ENCODE measurements around the gene EPB41L2. TPM values are rescaled to one million over a fixed set of nuclear protein-coding genes. Genes with fewer than 3 reads are reported as not detected.
"Not testable (repeated sequence)": the region's sequence is repeated elsewhere in the genome, so short reads cannot be mapped to it uniquely, and the experiment has no call there.

The EPB41L2 gene
- total RNA-seq, 1 donor from 2014 or later = 61.6 TPM

DNA sequence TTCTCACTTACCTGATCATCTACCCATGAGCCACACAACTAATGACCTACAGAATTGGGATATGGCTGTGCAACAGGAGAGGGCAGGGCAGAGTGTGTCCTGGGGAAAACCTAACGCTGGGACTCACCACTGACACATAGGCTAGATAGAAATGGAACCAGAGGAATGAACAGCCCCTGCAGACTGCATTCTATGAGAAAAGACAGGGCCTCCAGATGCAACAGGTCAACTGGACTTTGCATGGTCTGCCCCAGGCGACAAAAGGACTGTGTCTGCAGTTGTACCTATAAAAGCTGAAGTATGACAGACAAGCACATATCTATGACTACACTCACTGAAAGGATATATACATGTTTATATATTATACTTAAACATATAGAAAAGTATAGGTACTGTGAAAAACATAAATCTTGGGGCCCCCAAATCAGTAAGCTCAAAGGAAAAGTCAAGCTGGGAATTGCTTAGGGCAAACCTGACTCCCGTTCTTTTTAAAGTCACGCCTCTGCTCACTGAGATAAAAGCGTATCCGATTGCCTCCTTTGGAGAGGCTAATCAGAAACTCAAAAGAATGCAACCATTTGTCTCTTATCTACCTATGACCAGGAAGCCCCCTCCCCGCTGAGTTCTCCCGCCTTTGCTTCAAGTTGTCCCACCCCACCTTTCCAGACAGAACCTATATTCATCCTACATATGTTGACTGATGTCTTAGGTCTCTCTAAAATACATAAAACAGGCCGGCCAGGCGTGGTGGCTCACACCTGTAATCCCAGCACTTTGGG lies 68.5 kb downstream of the EPB41L2 start:
- H3K4me3 Mint-ChIP-seq (ENCODE audit: low read depth) = no peak overlapping the region
- TF ChIP-seq, protein P1, sequence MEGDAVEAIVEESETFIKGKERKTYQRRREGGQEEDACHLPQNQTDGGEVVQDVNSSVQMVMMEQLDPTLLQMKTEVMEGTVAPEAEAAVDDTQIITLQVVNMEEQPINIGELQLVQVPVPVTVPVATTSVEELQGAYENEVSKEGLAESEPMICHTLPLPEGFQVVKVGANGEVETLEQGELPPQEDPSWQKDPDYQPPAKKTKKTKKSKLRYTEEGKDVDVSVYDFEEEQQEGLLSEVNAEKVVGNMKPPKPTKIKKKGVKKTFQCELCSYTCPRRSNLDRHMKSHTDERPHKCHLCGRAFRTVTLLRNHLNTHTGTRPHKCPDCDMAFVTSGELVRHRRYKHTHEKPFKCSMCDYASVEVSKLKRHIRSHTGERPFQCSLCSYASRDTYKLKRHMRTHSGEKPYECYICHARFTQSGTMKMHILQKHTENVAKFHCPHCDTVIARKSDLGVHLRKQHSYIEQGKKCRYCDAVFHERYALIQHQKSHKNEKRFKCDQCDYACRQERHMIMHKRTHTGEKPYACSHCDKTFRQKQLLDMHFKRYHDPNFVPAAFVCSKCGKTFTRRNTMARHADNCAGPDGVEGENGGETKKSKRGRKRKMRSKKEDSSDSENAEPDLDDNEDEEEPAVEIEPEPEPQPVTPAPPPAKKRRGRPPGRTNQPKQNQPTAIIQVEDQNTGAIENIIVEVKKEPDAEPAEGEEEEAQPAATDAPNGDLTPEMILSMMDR (IDR thresholded peaks at IDR 0.05; ENCODE audit: unreplicated experiment) = no peak
- H3K9me3 Mint-ChIP-seq (ENCODE audit: low read depth) = peaks cover 3% of the 10 kb centered on the region
- H3K4me1 Mint-ChIP-seq (ENCODE audit: low read depth) = peaks cover 38% of the 10 kb centered on the region
- peaks cover 38% of the 10 kb centered on the region for H3K27me3 Mint-ChIP-seq
- DNase-seq (ENCODE audit: low spot score, unreplicated experiment) = no peak
- no peak overlapping the region for H3K27ac Mint-ChIP-seq
- peaks cover 2% of the 10 kb centered on the region for H3K36me3 Mint-ChIP-seq (ENCODE audit: insufficient read depth)

DNA sequence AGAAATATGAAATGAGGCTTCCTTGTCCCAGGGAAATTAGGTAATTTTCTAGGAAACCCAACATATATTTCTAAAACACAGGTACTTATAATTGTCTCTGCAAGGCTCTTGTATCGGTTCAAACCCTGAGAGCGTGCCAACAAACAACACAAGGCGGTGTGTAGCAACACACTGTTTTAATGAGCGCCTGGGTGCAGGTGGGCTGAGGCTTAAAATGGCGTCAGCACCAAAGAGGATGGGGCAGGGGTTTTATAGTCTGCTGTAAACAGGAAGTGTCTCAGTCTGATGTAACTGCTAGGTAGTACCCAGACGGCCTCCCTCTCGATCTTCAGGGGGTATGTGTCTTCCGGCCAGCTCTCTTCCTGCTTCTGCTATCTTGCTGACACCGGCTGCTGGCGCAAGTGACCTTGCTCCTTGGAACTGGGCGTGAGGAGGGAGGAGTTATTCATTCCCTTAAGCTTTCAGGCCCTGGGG lies 69.7 kb downstream of the EPB41L2 start:
- TF ChIP-seq, protein P1 (IDR thresholded peaks at IDR 0.05; ENCODE audit: unreplicated experiment) = no peak
- Mint-ChIP-seq H3K9me3 (ENCODE audit: low read depth) (peaks cover 3% of the 10 kb centered on the region), H3K4me3 (ENCODE audit: low read depth) (no peak overlapping the region), H3K36me3 (ENCODE audit: insufficient read depth) (peaks cover 2% of the 10 kb centered on the region), H3K27me3 (peaks cover 38% of the 10 kb centered on the region), H3K27ac (no peak overlapping the region), H3K4me1 (ENCODE audit: low read depth) (peaks cover 47% of the 10 kb centered on the region)
- no peak for DNase-seq (ENCODE audit: low spot score, unreplicated experiment)

DNA sequence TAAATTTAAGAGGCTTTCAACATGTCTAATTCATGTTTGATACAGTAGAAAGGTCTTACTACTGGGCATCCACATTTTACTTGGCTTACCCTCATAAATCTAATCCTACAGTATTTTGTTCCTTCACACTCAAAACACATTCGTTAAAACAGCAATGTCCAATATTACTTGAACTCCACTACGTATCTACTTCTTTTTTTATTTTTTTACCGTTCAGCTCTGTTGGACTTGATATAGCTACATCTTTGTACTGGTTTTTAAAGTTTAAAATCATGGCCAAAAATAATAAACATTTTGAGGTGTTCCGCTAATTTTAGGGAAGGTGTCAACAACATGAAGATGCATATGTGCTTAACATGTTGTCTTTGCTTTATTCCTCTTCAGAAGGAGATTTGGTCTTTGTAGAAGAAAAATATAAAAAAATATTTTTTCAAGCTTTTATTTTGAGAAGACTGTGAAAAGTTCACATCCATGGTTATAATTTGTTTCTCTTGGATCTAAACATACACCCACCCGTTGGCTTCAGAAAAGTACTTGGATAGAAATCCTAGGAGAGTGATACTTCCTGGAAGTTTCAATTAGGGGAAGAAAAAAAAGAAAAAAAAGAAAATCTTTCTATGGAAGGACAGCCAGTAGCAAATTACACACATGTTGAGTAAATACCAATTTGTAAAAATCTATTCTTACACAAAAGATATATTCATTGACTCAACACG lies 71.5 kb downstream of the EPB41L2 start:
- Mint-ChIP-seq H3K27ac (no peak overlapping the region), H3K4me1 (ENCODE audit: low read depth) (peaks cover 41% of the 10 kb centered on the region), H3K9me3 (ENCODE audit: low read depth) (peaks cover 6% of the 10 kb centered on the region), H3K36me3 (ENCODE audit: insufficient read depth) (peaks cover 5% of the 10 kb centered on the region), H3K27me3 (peaks cover 43% of the 10 kb centered on the region), H3K4me3 (ENCODE audit: low read depth) (no peak overlapping the region)
- no peak for DNase-seq (ENCODE audit: low spot score, unreplicated experiment)
- TF ChIP-seq, protein P1 (IDR thresholded peaks at IDR 0.05; ENCODE audit: unreplicated experiment) = no peak

DNA sequence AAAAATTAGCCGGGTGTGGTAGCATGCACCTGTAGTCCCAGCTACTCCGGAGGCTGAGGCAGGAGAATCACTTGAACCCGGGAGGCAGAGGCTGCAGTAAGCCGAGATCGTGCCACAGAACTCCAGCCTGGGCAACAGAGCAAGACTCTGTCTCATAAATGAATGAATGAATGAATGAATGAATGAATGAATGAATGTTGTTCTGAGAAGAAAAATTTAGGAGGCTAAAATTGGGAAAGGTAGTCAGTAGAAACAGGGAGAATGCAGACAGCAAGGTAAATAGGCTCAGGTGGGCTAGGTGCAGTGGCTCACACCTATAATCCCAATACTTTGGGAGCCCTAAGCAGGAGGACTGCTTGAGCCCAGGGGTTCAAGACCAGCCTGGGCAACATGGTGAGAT lies 75.5 kb downstream of the EPB41L2 start:
- H3K9me3 Mint-ChIP-seq (ENCODE audit: low read depth) = peaks cover 19% of the 10 kb centered on the region
- peaks cover 64% of the 10 kb centered on the region for H3K27me3 Mint-ChIP-seq
- DNase-seq (ENCODE audit: low spot score, unreplicated experiment); H3K27ac Mint-ChIP-seq; H3K4me3 Mint-ChIP-seq (ENCODE audit: low read depth); H3K36me3 Mint-ChIP-seq (ENCODE audit: insufficient read depth): not testable (repeated sequence)
- H3K4me1 Mint-ChIP-seq (ENCODE audit: low read depth) = peaks cover 23% of the 10 kb centered on the region

DNA sequence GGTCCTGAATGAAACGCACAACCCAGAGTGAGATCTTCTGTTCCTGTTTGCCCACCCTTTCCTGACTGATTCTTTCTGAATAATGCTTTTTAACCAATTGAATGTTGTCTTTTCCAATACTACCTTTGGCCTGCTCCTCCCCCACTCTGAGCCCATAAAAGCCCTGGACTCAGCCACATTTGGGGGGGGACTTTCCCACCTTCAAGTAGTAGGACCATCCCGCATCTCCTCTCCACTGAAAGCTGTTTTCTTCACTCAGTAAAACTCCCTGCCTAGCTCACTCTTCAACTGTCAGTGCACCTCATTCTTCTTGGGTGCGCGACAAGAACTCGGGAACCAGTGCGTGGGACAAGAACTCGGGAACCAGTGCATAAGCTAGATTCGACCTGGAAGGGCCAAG lies 77.9 kb downstream of the EPB41L2 start:
- Mint-ChIP-seq H3K4me3 (ENCODE audit: low read depth) (no peak overlapping the region), H3K9me3 (ENCODE audit: low read depth) (peaks cover 19% of the 10 kb centered on the region), H3K4me1 (ENCODE audit: low read depth) (peaks cover 19% of the 10 kb centered on the region), H3K27me3 (peaks cover 56% of the 10 kb centered on the region), H3K27ac (no peak overlapping the region), H3K36me3 (ENCODE audit: insufficient read depth) (peaks cover 10% of the 10 kb centered on the region)
- DNase-seq (ENCODE audit: low spot score, unreplicated experiment) = no peak
- TF ChIP-seq, protein P1 (IDR thresholded peaks at IDR 0.05; ENCODE audit: unreplicated experiment) = no peak

Data from progenitor cell of endocrine pancreas (in vitro differentiated cells).